GM19035 (cell line): ENCODE measurements around the gene SLC35C1.

Experiments used
- ATAC-seq: cut with Tn5 transposase; IDR thresholded peaks from one replicate; pipeline ENCODE4 v1.9.1; 2021; ENCODE audit not compliant: unreplicated experiment

The SLC35C1 gene

GRCh38 chr11:45843158-45843924, 38.4 kb downstream of the SLC35C1 start:
- peak; percentile 19 for ATAC-seq

DNA sequence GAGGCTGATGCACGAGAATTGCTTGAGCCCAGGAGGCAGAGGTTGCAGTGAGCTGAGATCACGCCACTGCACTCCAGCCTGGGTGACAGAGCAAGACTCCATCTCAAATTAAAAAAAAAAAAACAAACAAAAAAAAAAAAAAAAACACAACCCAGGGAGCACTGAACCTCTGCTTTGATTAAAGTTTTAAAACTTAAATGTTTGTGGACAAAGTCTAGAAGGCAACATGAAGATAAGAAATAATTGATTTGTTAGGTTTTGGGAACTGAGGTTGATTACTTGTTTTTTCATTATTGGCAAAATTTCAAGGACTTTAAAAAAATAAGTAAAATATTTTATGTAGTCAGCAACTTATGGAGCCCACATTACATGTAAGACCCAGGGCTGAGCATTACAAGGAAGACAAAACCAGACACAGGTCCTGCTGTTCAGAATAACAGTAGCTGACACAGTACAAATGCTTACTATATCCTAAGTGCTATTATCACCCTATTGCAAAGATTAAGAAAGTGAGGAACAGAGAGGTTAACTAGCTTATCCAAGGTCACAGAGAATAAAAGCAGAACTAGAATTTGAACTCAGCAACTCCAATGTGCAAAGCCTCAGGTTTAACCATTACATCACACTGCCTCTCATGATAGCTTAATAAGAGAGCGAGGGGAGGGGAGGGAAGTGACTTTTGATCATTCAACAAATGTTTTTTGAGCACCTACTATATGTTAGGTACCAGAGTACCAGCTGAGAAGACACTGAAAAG, 40.1 kb downstream of the SLC35C1 start:
- no peak for ATAC-seq

- no peak for ATAC-seq
Measured at GRCh38 chr11:45846174-45846675, 41.3 kb downstream of the SLC35C1 start.

DNA sequence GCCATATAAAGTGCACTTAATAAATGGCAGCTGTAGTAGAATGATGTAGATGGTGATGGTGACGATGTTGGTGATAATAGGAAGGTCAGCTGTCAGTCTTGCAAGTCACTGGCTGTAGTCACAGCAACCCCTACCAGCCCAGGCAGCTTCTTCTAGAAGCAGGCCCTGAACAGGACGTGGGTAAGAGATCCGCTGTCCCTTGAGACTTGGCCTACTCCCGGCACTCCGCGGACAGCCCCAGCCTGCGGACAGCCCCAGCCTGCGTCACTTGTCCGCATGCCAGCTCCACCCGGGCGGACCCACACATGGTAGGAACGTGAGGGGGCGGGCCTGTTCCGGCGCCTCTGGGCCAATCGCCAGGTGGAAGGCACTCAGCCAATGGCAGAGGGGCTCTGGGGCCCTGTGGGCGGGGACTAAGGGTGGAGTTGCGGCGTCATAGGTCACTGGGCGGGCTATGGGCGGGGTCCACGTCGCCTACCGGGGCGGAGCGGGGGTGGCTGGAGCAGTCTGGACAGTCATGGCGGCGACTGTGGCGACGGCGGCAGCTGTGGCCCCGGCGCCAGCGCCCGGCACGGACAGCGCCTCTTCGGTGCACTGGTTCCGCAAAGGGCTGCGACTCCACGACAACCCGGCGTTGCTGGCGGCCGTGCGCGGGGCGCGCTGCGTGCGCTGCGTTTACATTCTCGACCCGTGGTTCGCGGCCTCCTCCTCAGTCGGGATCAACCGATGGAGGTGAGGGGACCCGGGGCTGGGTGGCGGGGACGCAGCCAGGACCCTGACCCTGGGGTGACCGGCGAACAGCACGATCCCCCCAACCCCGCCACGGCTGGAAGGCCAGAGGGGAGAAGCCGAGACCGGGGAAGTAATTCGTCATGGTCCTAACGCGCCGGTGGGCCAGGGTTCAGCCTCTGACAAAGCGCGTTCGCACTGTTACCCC, 42.3 kb downstream of the SLC35C1 start, which contains the start of gene CRY2:
Gene CRY2 (plus strand): TSS at position 502 of the 937 bp plus-strand sequence. CDS start 16 bp downstream, at position 518.
- ATAC-seq = peak; percentile 86

DNA sequence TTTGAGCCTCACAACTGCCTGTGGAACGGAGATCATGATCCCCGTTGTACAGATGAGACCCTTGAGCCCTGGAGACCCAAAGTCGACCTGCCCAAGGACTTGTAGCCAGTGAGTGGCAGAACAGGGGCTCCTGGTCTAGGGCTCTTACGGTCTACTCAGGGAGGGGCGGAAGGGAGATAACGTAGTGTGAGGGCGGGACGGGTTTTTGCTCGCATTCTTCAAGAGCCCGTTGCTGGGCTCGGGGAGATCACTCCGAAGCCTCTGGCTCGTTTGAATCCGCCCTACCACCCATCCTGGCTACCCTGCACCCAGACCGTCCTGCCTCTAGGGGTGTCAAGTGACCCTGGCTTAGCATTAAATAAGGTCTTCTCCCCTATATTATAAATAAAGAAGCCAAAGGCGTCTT, 43.0 kb downstream of the SLC35C1 start:
- peak; percentile 14 for ATAC-seq

- no peak for ATAC-seq
Measured at GRCh38 chr11:45848654-45849081, 43.7 kb downstream of the SLC35C1 start.

DNA sequence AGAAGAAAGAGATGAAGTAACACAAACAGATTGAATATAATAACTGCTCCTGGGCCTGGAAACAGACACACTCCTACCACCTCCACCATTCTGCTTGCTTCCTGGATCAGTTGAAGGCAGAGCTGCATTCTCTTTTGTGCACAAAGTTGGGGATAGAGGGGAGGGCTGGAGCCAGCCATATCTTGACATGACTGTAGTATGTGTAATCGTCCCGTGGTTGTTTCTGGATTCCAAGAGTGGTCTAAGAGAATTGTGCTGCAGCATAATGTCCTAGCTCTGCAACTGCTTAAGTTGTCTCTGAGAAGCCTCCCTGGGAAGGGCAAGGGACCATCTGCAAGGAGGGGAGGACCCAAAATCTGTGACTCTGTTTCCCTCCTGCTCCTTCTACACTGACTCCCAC, 45.5 kb downstream of the SLC35C1 start:
- ATAC-seq = no peak

DNA sequence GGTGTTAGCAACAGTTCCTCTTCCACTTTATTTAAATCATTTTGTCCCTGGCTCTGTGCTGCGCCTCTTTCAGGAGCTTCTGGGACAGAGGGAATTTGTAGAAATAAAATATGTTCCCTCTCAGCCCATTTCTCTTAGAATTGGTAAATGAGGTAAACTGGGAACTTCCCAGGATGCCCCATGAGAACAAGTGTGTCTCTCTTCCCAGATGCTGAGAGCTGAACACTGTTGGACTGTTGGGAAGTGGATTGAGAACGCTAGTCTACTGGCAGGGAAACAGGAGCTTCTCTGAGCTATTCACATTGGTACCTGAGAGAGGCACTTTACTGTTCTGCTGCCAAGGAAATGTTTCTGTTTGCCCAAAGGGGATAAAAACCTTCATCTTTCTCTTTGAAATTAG, 46.3 kb downstream of the SLC35C1 start:
- ATAC-seq = no peak

GRCh38 chr11:45852018-45852711, 47.2 kb downstream of the SLC35C1 start:
- no peak for ATAC-seq

DNA sequence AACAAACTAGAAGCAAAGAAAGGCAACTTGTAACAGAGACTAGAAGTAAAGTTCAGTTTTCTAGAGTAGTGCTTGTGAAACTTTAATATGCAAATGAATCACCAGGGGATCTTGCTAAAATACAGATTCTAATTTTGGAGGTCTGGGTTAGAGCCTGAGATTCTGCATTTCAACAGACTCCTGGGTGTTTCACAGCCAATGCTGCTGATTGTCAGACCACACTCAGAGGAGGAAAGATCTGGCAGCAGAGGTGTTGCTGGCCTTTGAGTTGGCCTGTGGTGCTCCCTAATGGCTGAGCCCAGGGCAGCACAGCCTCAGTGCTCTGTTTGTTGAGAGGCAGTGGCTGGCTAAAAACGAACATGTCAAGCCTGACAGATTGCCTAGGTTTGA, 47.8 kb downstream of the SLC35C1 start:
- peak; percentile 43 for ATAC-seq

DNA sequence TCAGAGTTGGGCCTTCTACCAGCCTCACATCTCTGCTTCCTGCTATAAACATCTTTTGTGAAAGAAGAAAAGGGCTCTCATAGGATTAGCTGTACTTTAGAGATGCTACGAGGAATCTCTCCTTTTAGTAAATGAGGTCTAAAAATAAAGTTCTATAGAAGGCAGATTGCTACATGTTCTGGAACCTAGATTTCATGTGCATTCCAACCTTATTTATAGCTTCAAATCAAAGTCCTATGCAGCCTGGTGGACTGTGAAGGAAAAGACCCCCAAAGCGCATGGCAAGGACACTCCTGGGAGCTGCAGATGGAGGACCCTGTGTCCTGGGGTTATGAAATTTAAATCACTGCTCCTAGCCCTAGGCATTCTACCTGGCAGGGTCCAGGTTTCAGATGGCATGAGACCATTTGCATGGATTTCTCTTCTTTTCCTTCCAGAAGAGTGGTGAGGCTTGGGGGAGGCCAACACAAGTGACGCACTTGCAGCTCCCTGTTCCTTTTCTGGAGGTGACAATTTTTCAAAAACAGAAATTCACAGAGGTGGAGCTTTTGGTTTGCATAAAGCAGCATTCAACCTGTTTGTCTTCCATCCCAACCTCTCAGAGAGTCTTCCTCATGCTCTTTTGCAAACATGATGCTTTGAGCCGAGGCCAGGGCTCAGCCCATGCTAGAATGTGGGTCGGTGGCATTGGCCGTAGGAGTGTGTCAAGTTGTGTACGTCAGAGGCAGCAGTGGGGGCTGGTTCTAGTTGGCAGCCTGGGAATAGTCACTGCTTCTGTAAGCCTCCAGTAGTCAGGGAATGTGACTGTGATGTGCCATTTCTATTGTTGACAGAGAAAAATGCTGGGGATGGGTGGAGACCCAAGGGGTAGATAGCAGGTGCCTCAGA, 48.6 kb downstream of the SLC35C1 start:
- no peak for ATAC-seq

GRCh38 chr11:45855308-45855707, 50.4 kb downstream of the SLC35C1 start:
- no peak for ATAC-seq

- ATAC-seq = no peak
Measured at GRCh38 chr11:45856044-45856468, 51.1 kb downstream of the SLC35C1 start.

DNA sequence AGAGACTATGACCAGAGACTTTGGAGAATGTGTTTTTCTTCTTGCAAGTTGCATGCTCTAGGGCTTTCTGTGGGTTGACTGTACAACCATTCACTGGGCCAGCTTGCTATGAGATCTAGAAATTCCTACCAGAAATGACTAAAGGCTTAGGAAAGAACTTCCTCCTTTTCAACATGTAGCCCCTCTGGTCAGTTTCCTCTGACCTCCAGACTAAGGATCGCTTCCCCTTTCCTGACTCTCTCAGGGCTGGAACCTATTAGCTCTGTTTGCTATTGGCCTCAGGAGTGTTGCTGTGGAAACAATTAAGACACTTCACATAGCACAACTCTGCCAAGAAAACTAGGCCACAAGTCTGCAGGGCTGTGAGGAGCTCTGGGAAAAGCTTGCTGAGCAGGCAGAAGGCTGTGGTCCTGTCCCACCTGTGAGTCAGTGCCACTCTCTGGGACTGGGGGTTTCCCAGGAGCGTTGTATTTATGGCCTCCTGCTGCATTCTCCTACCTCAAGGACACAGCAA, 53.1 kb downstream of the SLC35C1 start:
- no peak for ATAC-seq

GRCh38 chr11:45858751-45859398, 53.9 kb downstream of the SLC35C1 start:
- ATAC-seq = no peak

- ATAC-seq = no peak
Measured at GRCh38 chr11:45859661-45860140, 54.8 kb downstream of the SLC35C1 start.

DNA sequence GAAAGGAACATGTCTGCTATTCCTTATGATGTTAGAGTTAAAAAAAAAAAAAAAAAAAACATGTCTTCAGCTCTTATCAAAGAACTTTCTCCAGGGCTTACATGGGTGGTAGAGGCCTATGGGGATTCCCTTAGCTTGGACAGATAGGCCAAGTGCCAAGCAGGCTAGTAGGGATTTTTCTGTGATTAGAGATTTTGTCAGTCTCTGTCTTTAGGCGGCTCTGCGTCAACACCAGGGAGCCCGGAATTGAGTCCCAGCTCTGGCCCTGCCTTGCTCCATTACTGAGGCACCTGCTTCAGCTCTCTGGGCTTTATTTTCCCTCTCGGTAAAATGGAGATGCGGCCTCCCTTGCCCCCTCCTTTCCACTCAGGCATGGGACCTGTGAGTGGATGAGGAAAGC, 55.4 kb downstream of the SLC35C1 start:
- no peak for ATAC-seq

DNA sequence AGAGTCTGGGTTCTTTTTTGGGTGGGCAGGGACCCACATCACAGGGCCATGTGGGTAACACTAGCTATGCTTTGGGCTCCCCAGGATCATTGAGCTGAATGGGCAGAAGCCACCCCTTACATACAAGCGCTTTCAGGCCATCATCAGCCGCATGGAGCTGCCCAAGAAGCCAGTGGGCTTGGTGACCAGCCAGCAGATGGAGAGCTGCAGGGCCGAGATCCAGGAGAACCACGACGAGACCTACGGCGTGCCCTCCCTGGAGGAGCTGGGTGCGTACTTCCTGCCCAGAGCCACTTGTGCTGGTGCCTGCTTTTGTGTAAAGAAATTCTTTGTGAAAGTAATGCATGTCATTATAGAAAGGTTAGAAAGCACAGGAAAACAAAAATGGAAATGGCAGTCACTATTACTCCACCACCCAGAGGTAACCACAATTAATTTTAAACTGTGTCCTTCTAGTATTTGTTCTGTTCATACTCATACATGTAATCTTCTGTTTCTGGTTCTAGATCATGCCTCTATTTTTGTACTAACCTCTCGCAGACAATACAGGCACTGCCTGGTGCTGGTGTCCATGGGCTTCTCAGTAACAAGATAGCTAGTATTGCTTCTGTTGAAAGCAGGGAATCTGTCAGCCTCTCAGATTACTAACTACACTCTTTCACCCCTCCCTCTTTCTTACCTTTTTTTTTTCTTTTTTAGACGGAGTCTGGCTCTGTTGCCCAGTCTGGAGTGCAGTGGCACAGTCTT, 56.0 kb downstream of the SLC35C1 start:
- ATAC-seq = no peak
